Endothelial cell of umbilical vein (primary cell): ENCODE results near the gene TRABD2A. TPM values are rescaled to one million over a fixed set of nuclear protein-coding genes. Genes with fewer than 3 reads are reported as not detected.

Experiments used
- BruUV-seq: library from RNA; stranded (reverse); fragments of 400-500 nt; replicated peaks from 2 replicates; lab custom pipeline; 2021; lab: Mats Ljungman, UMichigan
- CTCF ChIA-PET: fragments of 300-600, 350-600 bp; sonication (Branson Sonifier 250); formaldehyde crosslinking; loops from one replicate; lab custom pipeline; 2021; ENCODE audit warnings: antibody characterized with exemption, inconsistent platforms; lab: Charles Lee
- POLR2A ChIA-PET: fragments of 300-600, 350-600 bp; sonication (Branson Sonifier 250); formaldehyde crosslinking; loops from one replicate; lab custom pipeline; 2021; ENCODE audit warnings: antibody characterized with exemption, inconsistent platforms; lab: Charles Lee
- DNase-seq: peaks from one replicate; pipeline ENCODE4 v3.0.0-alpha.2; 2011; ENCODE audit warnings: low read depth, low spot score
- FAIRE-seq: peaks from 2 replicates; lab custom pipeline; 2011; peaks lifted over from hg19 to GRCh38; lab: Jason Lieb, UNC
- H2AFZ ChIP-seq: 2 replicates; pipeline ENCODE4 v1.6.0; 2012; ENCODE audit warnings: low read depth, low read length, control low read depth, inconsistent platforms
- H3K27ac ChIP-seq: 2 replicates; pipeline ENCODE4 v1.5.1; 2011; ENCODE audit warnings: low read depth, mild to moderate bottlenecking, control low read depth, low read length, moderate library complexity; ENCODE audit not compliant: insufficient read depth
- H3K27me3 ChIP-seq, 2 experiments: 2 replicates each; pipeline versions ENCODE4 v1.6.0 to v1.6.1; 2011; ENCODE audit warnings: low read length in 2 of 2, mixed read lengths in 1 of 2; ENCODE audit not compliant: control insufficient read depth in 2 of 2, insufficient read depth in 2 of 2
- H3K36me3 ChIP-seq, 2 experiments: 2 replicates in 1 of 2; 3 replicates in 1 of 2; pipeline ENCODE4 v1.5.1; 2011; ENCODE audit warnings: low read length in 2 of 2, mild to moderate bottlenecking in 1 of 2, moderate library complexity in 1 of 2; ENCODE audit not compliant: control insufficient read depth in 2 of 2, insufficient read depth in 2 of 2; ENCODE audit errors: extremely low read depth in 1 of 2
- H3K4me1 ChIP-seq: 3 replicates; pipeline ENCODE4 v1.5.1; 2011; ENCODE audit warnings: mild to moderate bottlenecking, low read length; ENCODE audit not compliant: control insufficient read depth, insufficient read depth; ENCODE audit errors: extremely low read depth
- H3K4me2 ChIP-seq: 2 replicates; pipeline ENCODE4 v1.6.1; 2011; ENCODE audit warnings: low read length, control low read depth, mixed read lengths; ENCODE audit not compliant: insufficient read depth
- H3K4me3 ChIP-seq, 3 experiments: fragments of 200-600 bp in 1 of 3; sonication (generic), shearing (Covaris generic) in 1 of 3; replicated peaks in 1 of 3; 2 replicates each; pipeline ENCODE4 v1.5.1; 2011 to 2016; ENCODE audit warnings: control low read depth in 3 of 3, low read length in 3 of 3, mild to moderate bottlenecking in 2 of 3, inconsistent platforms in 1 of 3, low read depth in 1 of 3, moderate library complexity in 1 of 3; ENCODE audit not compliant: insufficient read depth in 1 of 3
- H3K79me2 ChIP-seq: 2 replicates; pipeline ENCODE4 v1.6.0; 2012; ENCODE audit warnings: low read length, inconsistent platforms; ENCODE audit not compliant: control insufficient read depth, insufficient read depth
- H3K9ac ChIP-seq: replicated peaks from 2 replicates; pipeline ENCODE3; 2011; ENCODE audit warnings: low read length, control low read depth; ENCODE audit not compliant: insufficient read depth; ENCODE audit errors: extremely low read depth
- H3K9me1 ChIP-seq: replicated peaks from 3 replicates; pipeline ENCODE4 v1.6.0; 2011; ENCODE audit warnings: mild to moderate bottlenecking, low read length; ENCODE audit not compliant: control insufficient read depth, insufficient read depth; ENCODE audit errors: extremely low read depth
- H3K9me3 ChIP-seq: replicated peaks from 2 replicates; pipeline ENCODE4 v1.5.1; 2012; ENCODE audit warnings: low read length, inconsistent platforms; ENCODE audit not compliant: control insufficient read depth, insufficient read depth
- H4K20me1 ChIP-seq: replicated peaks from 2 replicates; pipeline ENCODE3; 2011; ENCODE audit warnings: mild to moderate bottlenecking, low read length; ENCODE audit not compliant: control insufficient read depth, insufficient read depth; ENCODE audit errors: extremely low read depth
- CTCF ChIP-seq, 2 donors: IDR thresholded peaks; 1 replicate in 1 of 2; 2 replicates in 1 of 2; pipeline ENCODE4 v1.5.1; 2011; ENCODE audit warnings: low read length in 2 of 2, mild to moderate bottlenecking in 2 of 2, moderate library complexity in 2 of 2, control low read depth in 1 of 2, inconsistent platforms in 1 of 2, low read depth in 1 of 2; ENCODE audit not compliant: insufficient read depth in 1 of 2; ENCODE audit errors: extremely low read depth in 1 of 2
- EZH2 ChIP-seq: IDR thresholded peaks from 2 replicates; pipeline ENCODE4 v1.6.1; 2012; ENCODE audit warnings: borderline replicate concordance, low read depth, mild to moderate bottlenecking, moderate library complexity, low read length, inconsistent platforms; ENCODE audit not compliant: severe bottlenecking
- FOS ChIP-seq: IDR thresholded peaks from 2 replicates; pipeline ENCODE4 v1.6.1; 2011; ENCODE audit warnings: mild to moderate bottlenecking, low read length, moderate library complexity, borderline replicate concordance; ENCODE audit not compliant: insufficient read depth
- GATA2 ChIP-seq: IDR thresholded peaks from 2 replicates; pipeline ENCODE4 v1.7.0; 2011; ENCODE audit warnings: low read depth, mild to moderate bottlenecking, moderate library complexity, mixed read lengths, low read length; ENCODE audit not compliant: insufficient read length, insufficient read depth
- JUN ChIP-seq: IDR thresholded peaks from 2 replicates; pipeline ENCODE4 v1.6.1; 2011; ENCODE audit warnings: borderline replicate concordance, low read depth; ENCODE audit not compliant: insufficient read length, insufficient read depth
- MYC ChIP-seq: IDR thresholded peaks from one replicate; pipeline ENCODE4 v1.6.1; 2011; ENCODE audit warnings: mild to moderate bottlenecking, low read depth, low read length
- POLR2A ChIP-seq: IDR thresholded peaks from 2 replicates; pipeline ENCODE4 v1.6.1; 2012; ENCODE audit warnings: low read depth, mild to moderate bottlenecking, control low read depth, low read length
- POLR2AphosphoS5 ChIP-seq: IDR thresholded peaks from 2 replicates; pipeline ENCODE4 v1.6.1; 2012; ENCODE audit warnings: low read depth, mild to moderate bottlenecking, control low read depth, low read length, moderate library complexity; ENCODE audit not compliant: insufficient read depth
- dilution Hi-C: fragments of 300-500 bp; cut with MboI; formaldehyde crosslinking; loops from one replicate; pipeline ENCODE4 v1.15.0; 2019; ENCODE audit warnings: low sequenced_read_pairs; ENCODE audit not compliant: extremely low pct_ligation_motif_present
- intact Hi-C: fragments of 100-400 bp; cut with micrococcal nuclease; formaldehyde crosslinking; loops from one replicate; pipeline ENCODE4 v1.10.0; 2022
- polyA plus RNA-seq, 4 experiments: library from polyadenylated mRNA; depleted of rRNA in 3 of 4; stranded (reverse) in 3 of 4; unstranded in 1 of 4; fragments of >200 nt; gene quantifications; 2 replicates each; pipeline versions ENCODE4 v1.2.1 to v1.2.3, GENCODE V29; 2011 to 2012; ENCODE audit warnings: missing spikeins in 1 of 4
- total RNA-seq: library from RNA; stranded (reverse); gene quantifications from 2 replicates; pipeline ENCODE4 v1.2.3, GENCODE V29; 2021
- TF ChIP-seq, protein P1 (sequence below): IDR thresholded peaks from 2 replicates; pipeline ENCODE4 v1.6.1; 2011; ENCODE audit not compliant: insufficient read depth, insufficient read length

The TRABD2A gene
- total and polyA plus RNA-seq, 2 donors (not counting 3 experiments of a cell fraction or from before 2014, with no cell fraction given), result 1.0 to 1.8 TPM

GRCh38 chr2:84823788-84824187 lies 57.1 kb downstream of the TRABD2A start:
- no peaks in the 10 kb centered on the region for H3K27me3 ChIP-seq
- intact Hi-C loops, result no loop called here
- BruUV-seq, result no TSS peak
- H3K9me1 ChIP-seq, result no peaks in the 10 kb centered on the region
- dilution Hi-C loops, result no loop called here
- H3K79me2 ChIP-seq, result no peaks in the 10 kb centered on the region
- ChIA-PET CTCF (interaction anchor here (1.0 kb wide), 1 partner anchor 13 kb away, joined by 4 read pairs; no protein-coding TSS in a partner anchor), POLR2A (no interaction called here)
- no peaks in the 10 kb centered on the region for H3K36me3 ChIP-seq
- no peak overlapping the region for H3K9ac ChIP-seq
- no peak overlapping the region for H2AFZ ChIP-seq
- FAIRE-seq (no peak), DNase-seq (no peak)
- H3K27ac ChIP-seq, result no peak overlapping the region
- H3K4me1 ChIP-seq, result no peaks in the 10 kb centered on the region
- TF ChIP-seq MYC (no peak), FOS (no peak), POLR2A (no peak), POLR2AphosphoS5 (no peak), CTCF (IDR thresholded peaks at IDR 0.05; ENCODE audit: extremely low read depth in 1 of 2, insufficient read depth in 1 of 2, low read depth in 1 of 2, low read length in 2 of 2) (no peak), JUN (no peak), EZH2 (no peak), GATA2 (no peak)
- TF ChIP-seq, protein P1, sequence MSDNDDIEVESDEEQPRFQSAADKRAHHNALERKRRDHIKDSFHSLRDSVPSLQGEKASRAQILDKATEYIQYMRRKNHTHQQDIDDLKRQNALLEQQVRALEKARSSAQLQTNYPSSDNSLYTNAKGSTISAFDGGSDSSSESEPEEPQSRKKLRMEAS, result no peak
- H3K9me3 ChIP-seq, result no peaks in the 10 kb centered on the region
- H3K4me3 ChIP-seq, result no peak overlapping the region
- no peak overlapping the region for H3K4me2 ChIP-seq
- H4K20me1 ChIP-seq, result no peaks in the 10 kb centered on the region
